DOHH2 (cell line): Measurements from ENCODE around the gene RAB15.

Experiments used
- H3F3A ChIP-seq: fragments of 200-600 bp; sonication (generic), shearing (Covaris generic); 2 replicates; pipeline ENCODE4 v1.6.0; 2016; ENCODE audit warnings: antibody characterized with exemption, mild to moderate bottlenecking; ENCODE audit not compliant: control insufficient read depth, insufficient read depth
- H3K27ac ChIP-seq: fragments of 200-600 bp; sonication (generic); 2 replicates; pipeline ENCODE4 v1.5.1; 2014; ENCODE audit warnings: low read depth, mild to moderate bottlenecking, low read length, moderate library complexity
- H3K27me3 ChIP-seq: fragments of 200-600 bp; sonication (generic); 2 replicates; pipeline ENCODE4 v1.6.1; 2014; ENCODE audit warnings: mild to moderate bottlenecking, low read length, mixed read lengths; ENCODE audit not compliant: control insufficient read depth
- H3K36me3 ChIP-seq: fragments of 200-600 bp; sonication (generic); 2 replicates; pipeline ENCODE4 v1.6.1; 2014; ENCODE audit warnings: mild to moderate bottlenecking, low read length, moderate library complexity, mixed read lengths; ENCODE audit not compliant: control insufficient read depth
- H3K4me1 ChIP-seq: fragments of 200-600 bp; sonication (generic); 2 replicates; pipeline ENCODE4 v1.6.1; 2014; ENCODE audit warnings: mild to moderate bottlenecking, low read length, mixed read lengths; ENCODE audit not compliant: control insufficient read depth
- H3K4me2 ChIP-seq: fragments of 200-600 bp; sonication (generic); 2 replicates; pipeline ENCODE4 v1.6.0; 2014; ENCODE audit warnings: mild to moderate bottlenecking, low read length, moderate library complexity
- H3K4me3 ChIP-seq: fragments of 200-600 bp; sonication (generic); 2 replicates; pipeline ENCODE4 v1.5.1; 2014; ENCODE audit warnings: mild to moderate bottlenecking, low read length, mixed read lengths
- H3K79me2 ChIP-seq: fragments of 200-600 bp; sonication (generic); 2 replicates; pipeline ENCODE4 v1.6.1; 2014; ENCODE audit warnings: mild to moderate bottlenecking, low read length, mixed read lengths; ENCODE audit not compliant: control insufficient read depth
- H3K9me2 ChIP-seq: fragments of 200-600 bp; sonication (generic); replicated peaks from 2 replicates; pipeline ENCODE4 v1.6.1; 2014; ENCODE audit warnings: mild to moderate bottlenecking, low read length, mixed read lengths; ENCODE audit not compliant: control insufficient read depth
- H3K9me3 ChIP-seq: fragments of 200-600 bp; sonication (generic); 2 replicates; pipeline ENCODE4 v1.6.1; 2014; ENCODE audit warnings: antibody characterized with exemption, low read length, mixed read lengths; ENCODE audit not compliant: control insufficient read depth, insufficient read depth
- H4K20me1 ChIP-seq: fragments of 200-600 bp; sonication (generic); 2 replicates; pipeline ENCODE4 v1.6.0; 2014; ENCODE audit warnings: low read depth, mild to moderate bottlenecking, antibody characterized with exemption, low read length, moderate library complexity; ENCODE audit not compliant: control insufficient read depth, insufficient read depth
- CTCF ChIP-seq: fragments of 200-600 bp; sonication (generic); IDR thresholded peaks from one replicate; pipeline ENCODE4 v1.5.1; 2014; ENCODE audit warnings: antibody characterized with exemption, mild to moderate bottlenecking, low read depth, low read length; ENCODE audit not compliant: poor library complexity, severe bottlenecking
- EZH2phosphoT487 ChIP-seq: fragments of 200-600 bp; sonication (generic); IDR thresholded peaks from 2 replicates; pipeline ENCODE4 v1.6.1; 2017; ENCODE audit warnings: borderline replicate concordance, mild to moderate bottlenecking, antibody characterized with exemption, low read length, moderate library complexity, mixed read lengths

The RAB15 gene

GRCh38 chr14:64906022-64906421, 66.1 kb downstream of the RAB15 start:
- H3F3A ChIP-seq: no peaks in the 10 kb centered on the region
- no peaks in the 10 kb centered on the region for H3K4me1 ChIP-seq
- peaks cover 29% of the 10 kb centered on the region for H3K27me3 ChIP-seq
- H3K4me2 ChIP-seq: no peak overlapping the region
- no peak overlapping the region for H3K4me3 ChIP-seq
- no peaks in the 10 kb centered on the region for H3K36me3 ChIP-seq
- H3K9me3 ChIP-seq: no peaks in the 10 kb centered on the region
- H4K20me1 ChIP-seq: no peaks in the 10 kb centered on the region
- no peaks in the 10 kb centered on the region for H3K9me2 ChIP-seq
- H3K27ac ChIP-seq: no peak overlapping the region
- no peak for TF ChIP-seq EZH2phosphoT487
- TF ChIP-seq CTCF: no peak
- H3K79me2 ChIP-seq: no peaks in the 10 kb centered on the region

GRCh38 chr14:64899958-64900357, 72.2 kb downstream of the RAB15 start:
- Histone ChIP-seq H3K79me2 (no peaks in the 10 kb centered on the region), H3K27me3 (peaks cover 25% of the 10 kb centered on the region), H3K4me1 (no peaks in the 10 kb centered on the region), H3K36me3 (no peaks in the 10 kb centered on the region), H3K27ac (no peak overlapping the region), H3K4me3 (no peak overlapping the region), H3K9me3 (no peaks in the 10 kb centered on the region), H3F3A (no peaks in the 10 kb centered on the region), H3K9me2 (no peaks in the 10 kb centered on the region), H3K4me2 (no peak overlapping the region), H4K20me1 (no peaks in the 10 kb centered on the region)
- no peak for TF ChIP-seq EZH2phosphoT487
- TF ChIP-seq CTCF: no peak
